ENCODE results near the gene TSPOAP1.

Gene TSPOAP1

GRCh38 chr17:58302919-58303585 is 25.5 kb downstream of the TSPOAP1 start:
- DNase-seq, result no peak

DNA sequence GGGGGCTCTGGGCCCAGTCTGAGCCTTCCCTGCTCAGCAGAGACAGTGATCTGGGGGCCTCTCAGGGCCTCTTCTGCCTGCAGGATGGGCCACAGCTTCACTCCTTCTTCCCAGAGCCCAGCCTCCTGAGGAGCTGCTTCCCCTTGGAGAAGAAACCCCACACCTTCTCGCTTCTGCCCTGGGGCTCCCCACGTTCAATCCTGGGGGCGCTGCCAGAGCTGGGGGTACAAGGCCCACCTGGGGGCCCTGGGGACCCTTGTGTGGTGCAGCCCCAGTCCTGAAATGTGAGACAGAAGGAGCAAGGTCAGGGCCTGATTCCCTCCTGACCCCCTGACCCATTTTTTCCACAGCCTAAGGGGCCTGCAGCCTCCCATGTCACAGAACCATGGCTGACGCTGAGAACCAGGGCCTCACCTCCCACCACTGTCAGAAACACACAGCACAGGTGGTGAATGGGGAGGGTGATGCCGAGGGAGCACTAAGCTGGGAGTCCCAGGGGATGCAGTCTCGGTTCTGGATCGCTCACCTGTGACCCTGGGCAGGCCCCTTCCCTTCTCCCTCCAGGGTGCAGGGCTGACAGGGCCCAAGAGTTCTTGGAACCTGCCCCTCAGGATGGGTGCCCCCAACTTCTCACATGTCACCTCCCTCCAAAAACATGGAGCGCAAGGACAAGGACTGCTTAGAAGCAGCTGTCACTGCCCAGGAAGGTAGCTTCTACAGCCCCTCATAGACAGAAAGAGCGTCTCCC is 26.2 kb downstream of the TSPOAP1 start:
- DNase-seq, result no peak

DNA sequence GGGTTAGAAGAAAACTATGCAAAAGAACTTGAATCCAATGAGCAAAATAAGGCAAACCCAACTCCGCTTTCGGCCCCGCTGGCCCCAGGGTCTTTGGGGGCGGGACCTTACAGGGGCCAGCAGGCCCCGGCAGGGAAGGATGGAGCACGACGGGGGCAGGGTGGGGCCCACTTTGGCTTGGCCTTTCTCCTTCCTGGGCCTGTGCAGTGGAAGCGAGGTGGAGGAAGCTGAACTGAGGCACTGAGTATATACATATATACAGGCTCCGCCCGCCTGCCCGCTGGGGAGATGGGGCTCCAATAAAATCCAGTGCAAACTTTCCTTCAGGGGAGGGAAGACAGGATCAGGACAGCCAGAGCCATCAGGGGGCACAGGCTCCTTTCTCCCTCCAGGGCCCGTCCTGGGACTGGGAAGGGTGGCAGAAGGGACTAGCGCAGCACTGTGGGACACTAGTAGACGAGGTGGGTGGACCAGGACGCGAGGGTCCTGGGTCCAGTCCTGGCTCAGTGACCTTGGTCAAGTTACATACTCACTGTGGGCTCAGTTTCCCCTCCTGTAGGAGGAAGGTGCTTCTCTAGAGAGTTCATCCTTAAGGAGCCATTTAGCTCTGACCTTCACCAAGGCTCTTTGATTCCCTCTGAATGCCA is 27.0 kb downstream of the TSPOAP1 start:
- DNase-seq, result no peak

- DNase-seq, result no peak
Measured at GRCh38 chr17:58300336-58300735, 28.3 kb downstream of the TSPOAP1 start.

DNA sequence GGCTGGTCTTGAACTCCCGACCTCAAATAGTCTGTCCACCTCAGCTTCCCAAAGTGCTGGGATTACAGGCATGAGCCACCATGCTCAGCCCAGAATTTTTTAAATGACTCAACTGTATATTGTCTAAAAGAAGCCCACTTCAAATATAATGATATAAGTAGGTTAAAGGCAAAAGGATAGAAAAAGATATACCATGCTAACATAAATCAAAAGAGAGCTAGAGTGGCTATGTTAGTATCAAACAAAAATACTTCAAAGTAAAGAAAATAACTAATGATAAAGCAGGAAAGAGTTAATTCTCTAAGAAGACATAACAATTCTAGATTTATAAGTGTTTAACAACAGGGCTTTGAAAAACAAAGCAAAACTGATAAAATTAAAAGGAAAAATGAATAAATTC is 34.6 kb downstream of the TSPOAP1 start:
- DNase-seq, result no peak

- DNase-seq, result no peak
Measured at GRCh38 chr17:58291246-58291645, 37.3 kb downstream of the TSPOAP1 start.

- DNase-seq, result peak; percentile 20
Measured at GRCh38 chr17:58289869-58290268, 38.7 kb downstream of the TSPOAP1 start.

DNA sequence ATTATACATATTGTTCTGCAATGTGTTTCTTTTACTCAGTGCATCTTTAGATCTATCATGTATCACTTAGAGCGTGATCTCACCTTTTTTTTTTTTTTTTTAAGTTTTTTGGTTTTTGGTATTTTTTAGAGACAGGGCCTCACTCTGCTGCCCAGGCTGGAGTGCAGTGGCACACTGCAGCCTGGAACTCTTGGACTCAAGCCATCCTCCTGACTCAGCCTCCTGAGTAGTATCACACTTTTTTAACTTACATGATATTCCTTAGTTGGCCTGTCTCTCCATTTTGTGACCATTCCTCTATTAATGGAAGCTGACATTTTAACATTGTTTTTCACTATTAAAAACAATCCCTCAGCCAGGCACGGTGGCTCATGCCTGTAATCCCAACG is 43.2 kb downstream of the TSPOAP1 start:
- DNase-seq, result no peak

DNA sequence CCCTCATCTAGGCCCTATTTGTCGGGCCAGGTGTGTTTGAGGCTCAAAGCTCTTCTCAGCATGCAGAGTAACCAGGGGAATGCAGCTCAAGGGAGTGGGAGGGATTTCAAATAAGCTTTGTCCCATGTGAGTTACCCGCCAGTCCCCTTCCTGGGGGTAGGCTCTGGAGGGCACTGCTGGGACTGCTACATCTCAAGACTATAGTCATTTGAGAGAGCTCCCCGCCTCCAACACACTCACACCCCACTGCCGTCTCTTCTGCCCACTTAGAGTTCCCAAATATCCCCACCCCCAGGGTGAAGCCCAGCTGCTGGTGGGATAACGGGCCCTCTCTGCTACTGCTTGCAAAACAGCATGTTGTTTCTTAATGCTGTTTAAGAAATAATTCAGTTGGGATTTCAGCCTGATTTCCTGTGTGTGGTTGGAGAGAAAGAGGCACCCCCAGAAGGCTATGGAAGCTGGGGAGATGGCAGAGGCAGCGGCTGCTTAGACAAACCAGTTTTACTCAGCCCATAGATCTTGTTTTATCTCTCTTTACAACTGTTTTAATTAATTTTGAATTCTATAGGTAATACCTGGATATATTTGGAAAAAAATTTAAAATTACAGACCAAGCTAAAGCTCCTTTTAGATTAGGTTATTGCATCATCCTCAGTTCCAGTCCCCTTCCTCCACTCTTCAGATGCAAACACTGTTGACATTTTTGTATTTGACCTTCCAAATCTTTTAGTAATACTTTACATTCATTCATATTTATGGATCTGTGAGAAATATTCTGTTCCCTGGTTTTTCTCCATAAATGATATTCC is 43.8 kb downstream of the TSPOAP1 start:
- no peak for DNase-seq

DNA sequence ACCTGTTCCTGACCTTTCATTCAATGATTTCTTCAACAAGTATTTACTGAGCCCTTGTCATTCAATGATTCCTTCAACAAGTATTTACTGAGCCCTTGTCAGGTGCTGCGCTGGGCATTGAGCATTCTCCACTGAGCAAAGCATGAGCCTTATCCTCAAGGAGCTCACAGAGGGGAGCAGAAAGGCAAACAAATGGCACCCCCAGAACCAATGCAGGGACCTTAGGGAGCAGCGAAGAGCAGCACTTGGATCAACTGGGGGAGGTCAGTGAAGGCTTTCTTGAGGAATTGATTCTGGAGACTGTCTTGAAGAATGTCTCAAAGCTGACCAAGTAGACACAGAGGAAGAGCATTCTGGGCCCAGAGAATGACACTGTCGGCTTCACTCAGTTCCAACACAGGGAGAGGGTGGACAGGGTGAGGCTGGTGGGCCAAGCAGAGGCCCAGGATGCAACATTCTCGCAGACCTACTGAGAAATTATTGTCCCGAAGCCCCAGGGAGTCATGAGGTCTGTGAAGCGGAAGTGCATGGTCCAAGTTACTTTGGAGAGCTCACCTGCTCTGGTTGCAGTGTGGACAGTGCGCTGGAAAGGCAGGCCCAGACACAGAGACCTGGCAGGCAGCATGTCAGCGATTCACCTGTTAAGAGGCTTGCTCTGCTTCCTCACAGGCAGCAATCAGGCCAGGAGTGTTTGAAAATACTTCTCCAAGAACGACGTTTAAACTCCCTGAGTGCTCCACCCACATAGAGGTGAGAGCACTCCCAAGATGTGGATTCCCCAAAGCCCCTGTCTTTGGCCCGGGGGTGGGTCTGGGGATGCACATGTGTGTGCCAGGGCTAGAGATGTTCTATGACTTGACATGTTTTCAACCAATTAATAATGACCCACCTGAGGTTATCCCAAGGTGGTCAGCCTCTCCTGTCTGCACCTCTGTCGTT is 44.7 kb downstream of the TSPOAP1 start:
- no peak for DNase-seq

DNA sequence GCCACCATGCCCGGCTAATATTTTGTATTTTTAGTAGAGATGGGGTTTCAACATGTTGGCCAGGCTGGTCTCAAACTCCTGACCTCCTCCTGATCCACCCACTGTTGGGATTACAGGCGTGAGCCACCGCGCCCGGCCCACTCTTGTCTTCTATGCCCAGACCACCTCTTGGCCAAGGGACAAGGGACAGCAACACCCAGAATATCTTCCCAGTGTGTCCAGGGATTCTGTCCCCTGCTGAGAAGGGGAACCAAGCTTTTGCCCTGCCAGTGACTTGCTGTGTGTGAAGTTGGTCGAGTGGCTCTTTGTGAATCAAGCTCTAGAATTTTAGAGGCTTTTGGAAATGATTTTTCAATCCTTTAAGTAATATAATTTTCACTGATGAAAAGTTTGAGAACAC is 46.2 kb downstream of the TSPOAP1 start:
- no peak for DNase-seq

DNA sequence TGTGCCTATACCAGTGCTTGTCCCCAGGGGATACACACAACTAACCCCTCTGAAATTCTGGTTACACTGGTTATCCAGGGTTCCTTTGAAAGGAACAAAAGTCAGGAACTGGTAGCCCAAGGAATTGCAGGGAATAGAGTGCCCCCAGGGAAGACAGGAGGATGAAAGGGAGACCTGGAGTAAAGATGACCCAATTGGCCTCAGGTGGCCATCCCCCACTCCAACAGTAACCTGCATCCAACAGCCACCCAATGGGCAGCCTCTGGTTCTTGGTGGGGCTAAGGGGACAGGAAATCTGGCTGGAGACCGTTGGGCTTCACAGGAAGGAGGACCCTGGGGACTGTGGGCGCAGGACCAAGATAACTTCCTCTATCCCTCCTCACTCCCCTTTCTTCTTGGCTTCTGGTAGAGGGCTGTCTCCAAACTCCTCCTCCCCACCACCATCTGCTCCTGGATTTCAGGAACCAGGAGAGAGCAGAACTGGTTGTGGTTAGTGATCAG is 47.0 kb downstream of the TSPOAP1 start:
- DNase-seq, result peak; percentile 7

- no peak for DNase-seq
Measured at GRCh38 chr17:58280480-58281217, 47.9 kb downstream of the TSPOAP1 start, which contains the start of gene MPO. Gene MPO (minus strand): TSS chr17:58280935. CDS start chr17:58280758, 177 bp downstream.

DNA sequence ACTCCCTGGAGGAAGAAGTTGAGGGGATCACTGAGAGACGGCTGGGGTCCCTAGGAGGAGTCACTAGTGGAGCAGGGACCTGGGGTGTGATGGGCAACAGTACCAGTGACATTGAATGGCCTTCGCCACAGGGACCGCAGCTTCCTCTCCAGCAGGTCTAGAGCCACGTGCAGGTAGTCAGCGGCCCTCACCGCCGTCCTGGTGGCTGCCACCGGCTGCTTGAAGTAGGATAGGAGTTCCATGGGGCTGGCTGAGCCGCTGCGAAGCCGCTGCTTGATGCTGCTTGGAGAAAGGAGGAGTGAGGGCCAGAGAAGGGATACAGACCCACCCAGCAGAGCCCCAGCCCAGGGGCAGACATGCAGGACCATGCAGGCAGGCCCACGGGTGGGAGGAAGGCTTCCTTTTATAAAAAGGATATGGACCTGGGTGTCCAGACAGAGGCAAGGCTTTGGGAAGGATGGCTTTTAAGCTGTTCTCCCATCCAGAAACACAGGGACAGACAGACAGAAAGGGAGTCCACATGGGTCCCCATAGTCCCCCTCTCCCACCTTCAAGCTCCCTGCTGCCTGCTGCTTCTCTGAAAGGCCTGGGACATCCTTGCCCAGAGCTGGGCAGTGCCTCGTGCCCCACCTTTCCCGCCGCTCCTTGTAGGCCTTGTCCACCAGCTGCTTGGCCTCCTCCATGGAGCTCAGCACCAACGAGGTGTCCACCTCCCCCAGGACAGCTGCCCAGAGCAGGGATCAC is 48.7 kb downstream of the TSPOAP1 start:
- no peak for DNase-seq

GRCh38 chr17:58279016-58279711 is 49.4 kb downstream of the TSPOAP1 start:
- peak; percentile 87 for DNase-seq

GRCh38 chr17:58278661-58279015 is 50.0 kb downstream of the TSPOAP1 start:
- no peak for DNase-seq

GRCh38 chr17:58277802-58278595 is 50.6 kb downstream of the TSPOAP1 start:
- no peak for DNase-seq

DNA sequence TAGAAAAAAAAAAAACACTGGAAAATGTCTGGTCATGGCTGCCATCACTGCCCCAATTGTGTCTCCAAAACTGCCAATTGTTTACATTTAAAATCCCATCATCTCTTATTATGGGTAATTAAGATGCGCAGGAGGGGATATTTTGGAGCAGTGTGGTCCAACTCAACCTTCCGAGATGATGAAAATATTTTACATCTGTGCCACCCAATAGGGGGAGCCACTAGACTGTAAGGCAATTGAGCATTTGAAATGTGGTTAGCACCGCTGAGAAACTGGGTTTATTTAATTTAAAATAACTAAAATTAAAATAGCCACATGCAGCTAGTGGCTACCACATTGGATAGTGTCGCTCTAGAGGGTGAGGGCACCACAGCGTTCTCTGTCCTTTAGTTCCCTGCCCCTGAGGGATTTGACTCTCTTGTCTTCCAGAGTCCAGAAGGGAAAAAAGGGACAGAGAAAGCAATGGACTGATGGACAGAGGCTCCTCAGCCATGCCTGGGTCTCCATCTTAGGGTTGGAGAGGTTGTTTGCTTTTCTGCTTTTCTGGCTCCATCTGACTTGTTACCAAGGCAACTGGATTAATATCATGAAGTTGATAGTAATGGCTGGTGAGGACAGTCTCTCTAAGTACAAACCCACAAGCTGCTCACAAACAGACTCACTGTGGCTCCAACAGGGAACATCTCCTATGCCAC is 51.3 kb downstream of the TSPOAP1 start:
- peak; percentile 22 for DNase-seq

All from eye (tissue), 1 donor.